HG02981 (cell line): Measurements from ENCODE around the gene SLC24A3.
"Not testable (repeated sequence)": the region's sequence is repeated elsewhere in the genome, so short reads cannot be mapped to it uniquely, and the experiment has no call there.

Experiments
- ATAC-seq: cut with Tn5 transposase; IDR thresholded peaks from one replicate; pipeline ENCODE4 v1.9.1; 2021; ENCODE audit warnings: mild to moderate bottlenecking, moderate library complexity; ENCODE audit not compliant: unreplicated experiment

The SLC24A3 gene

DNA sequence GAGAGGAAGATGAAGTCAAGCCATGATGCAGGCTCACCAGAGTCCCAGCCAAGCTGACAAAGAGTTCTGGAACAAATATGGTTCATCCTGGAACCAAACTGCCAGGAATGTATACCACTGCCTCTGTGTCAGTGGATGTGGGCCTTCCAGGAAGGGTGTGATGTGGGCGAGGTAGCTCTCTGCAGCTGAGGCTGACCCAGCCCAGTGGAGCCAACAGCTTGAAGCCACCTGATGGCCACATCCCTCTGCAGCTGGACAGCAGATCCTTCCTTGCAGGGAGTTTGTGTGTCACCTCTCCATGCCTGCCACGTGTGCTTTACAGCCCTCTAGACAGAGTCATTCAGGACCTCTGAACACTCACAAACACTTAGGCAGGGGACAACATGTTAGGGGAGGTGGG lies 403.6 kb downstream of the SLC24A3 start:
- ATAC-seq, result no peak

DNA sequence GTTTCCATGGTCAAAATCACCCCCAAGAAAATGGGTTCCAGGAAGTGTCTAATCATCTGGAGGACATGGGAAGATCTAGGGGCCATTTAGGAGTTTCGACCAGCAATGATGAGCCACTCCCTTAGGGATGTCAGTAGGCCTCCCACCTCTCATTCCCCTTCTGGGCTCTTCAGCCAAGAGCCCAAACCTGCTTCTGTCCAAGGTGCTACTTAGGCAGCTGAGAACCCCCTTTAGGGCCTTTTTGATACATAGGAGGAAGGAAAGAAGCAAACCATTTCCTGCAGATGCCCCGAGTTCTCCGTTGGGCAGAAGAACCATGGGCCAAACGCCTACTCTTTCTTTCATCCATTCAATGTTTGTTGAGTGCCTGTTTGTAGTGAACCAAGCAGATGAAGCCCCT lies 404.2 kb downstream of the SLC24A3 start:
- no peak for ATAC-seq

DNA sequence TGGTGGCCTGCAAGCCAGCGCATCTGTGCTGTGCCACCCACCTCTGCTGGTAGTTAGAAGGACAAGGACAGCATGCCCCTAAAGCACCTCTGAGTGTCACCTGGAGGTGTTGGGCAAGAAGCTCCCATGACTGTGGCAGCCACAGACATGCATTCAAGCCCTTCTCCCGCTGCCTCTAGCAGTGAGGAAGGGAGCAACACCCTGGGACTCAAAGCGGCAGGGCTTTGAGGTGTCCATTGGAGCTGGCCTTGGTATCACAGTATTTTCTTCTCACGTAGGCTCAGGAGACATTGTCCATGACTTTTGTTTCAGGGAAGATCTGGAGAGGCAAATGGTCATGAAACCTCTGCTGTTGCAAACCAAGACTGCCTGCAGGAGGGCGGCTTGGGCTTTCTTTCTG lies 404.8 kb downstream of the SLC24A3 start:
- no peak for ATAC-seq

DNA sequence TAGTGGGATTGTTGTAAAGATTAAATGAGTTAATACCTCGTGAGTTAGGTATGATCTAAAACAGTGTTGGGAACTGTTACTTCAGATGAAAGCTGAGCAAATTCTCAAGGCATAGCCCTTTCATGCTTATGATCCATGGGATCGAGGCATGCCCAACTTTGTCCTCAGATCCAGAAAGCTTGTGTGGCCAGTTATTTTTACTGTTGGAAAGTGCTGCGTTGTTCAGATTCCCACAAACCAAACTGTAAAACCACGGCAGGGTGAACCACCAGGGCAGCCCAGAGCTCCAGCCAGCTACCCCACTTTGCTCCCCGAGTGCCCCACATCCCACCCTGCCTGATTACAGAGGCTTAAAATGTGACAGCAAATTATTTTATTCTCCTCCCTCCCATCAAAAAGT lies 406.3 kb downstream of the SLC24A3 start:
- no peak for ATAC-seq

DNA sequence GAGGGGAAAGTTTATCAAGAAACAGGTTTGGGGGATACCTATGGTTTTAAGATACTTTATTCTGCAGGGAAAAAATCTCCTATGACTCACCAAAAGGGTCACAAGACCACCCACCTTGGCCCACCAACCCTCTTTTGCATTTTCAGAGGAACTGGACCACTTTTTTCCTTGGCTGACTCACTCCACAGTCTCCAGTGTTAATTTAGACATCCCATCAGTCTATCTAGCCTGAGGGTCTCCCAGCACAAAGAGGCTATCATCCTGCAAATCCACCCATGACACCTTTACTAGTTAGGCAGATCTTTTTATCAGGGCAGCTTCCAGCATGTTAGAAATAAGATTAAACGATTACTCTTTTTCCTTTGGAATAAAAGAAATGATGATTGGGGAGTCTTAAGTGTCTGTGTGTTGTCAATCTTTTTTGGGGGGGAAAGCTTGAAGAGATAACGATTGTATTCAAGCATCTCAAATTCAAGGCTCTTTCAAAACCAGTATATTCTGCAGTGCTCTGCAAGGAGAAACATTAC lies 407.5 kb downstream of the SLC24A3 start:
- no peak for ATAC-seq

DNA sequence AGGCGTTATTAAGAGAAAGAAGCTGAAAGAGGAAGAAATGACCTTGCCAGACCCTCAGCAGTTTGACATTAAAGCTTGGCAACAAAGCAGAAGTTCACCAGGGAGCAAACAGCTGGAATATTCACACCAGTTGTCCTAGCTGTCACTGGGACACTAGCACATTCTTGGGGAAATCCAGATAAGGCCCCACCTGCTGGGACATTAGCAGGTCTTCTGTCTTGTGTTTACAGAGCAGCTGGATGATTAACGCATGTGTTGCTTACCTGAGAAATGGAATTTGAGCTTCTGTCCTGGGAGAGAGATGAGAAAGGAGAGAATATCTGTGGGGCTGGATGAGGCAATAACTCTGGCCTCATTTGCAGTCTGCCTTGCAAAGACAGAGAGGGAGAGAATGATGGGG lies 408.0 kb downstream of the SLC24A3 start:
- no peak for ATAC-seq

DNA sequence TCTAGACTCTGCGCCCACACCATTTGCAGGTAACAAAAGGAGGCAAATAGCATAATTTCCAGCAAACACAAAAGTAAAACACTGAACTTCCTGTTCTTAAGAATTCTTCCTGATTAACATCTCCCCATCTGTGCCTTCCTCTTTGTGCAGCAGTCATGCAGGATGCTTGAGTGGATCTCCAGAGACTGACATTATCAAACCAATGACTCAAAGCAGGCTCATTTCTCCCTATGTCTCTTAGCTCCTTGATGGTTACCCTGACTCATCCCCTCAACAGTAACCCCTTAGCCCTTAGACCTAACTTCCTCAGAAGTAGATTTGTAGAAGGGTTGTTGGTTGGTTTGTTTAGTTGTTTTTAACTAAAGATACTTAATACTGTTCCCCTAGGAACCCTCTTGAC lies 408.6 kb downstream of the SLC24A3 start:
- no peak for ATAC-seq

DNA sequence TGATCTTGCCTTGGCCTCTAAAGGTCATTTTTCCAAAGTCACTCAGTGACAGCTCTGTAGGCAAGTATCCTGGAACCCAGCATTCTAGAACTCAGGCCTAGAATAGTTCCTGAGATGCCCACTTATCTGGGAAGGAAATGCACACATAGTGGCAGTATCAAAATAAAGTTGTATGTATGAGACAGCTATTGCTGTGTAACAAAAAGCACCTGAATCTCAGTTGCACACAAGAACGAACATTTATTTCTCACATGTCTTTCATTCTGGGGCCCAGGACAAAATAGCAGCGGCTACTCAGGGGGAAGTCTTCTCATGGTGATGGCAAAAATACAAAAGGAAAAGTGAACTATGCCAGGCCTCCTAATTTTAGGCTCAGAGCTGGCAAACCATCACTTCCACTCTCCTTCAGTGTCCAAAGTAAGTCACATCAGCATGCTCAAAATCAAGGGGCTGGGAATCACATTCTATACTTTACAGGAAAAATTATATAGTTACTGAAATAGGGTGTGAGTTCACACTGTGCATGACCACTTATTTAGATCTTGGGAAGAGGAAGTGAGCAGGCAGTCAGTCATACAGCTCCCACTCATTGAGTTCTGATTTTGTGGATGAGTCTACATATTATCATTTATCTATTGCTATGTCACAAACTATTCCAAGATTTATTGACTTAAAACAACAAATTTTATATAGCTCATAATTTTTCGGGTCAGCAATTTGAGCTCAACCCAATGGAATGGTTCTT lies 412.0 kb downstream of the SLC24A3 start:
- no peak for ATAC-seq

DNA sequence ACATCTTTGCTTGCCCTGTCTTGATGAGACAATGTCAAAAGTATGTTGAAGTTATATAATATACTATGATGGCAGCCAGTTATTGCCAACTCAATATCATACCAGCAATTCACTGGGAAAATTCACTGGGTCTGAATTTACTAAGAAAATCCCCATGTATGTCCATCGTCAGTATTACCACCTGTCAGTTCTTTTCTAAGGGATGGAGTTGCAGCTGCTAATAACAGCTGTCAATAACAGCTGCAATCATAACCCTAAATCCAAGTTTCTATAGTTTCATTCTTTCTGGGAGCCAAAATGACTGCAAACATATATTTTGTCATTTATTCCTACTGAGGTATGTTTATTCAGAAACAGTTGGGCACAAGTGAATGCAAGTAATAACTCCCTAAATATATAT lies 413.0 kb downstream of the SLC24A3 start:
- no peak for ATAC-seq

DNA sequence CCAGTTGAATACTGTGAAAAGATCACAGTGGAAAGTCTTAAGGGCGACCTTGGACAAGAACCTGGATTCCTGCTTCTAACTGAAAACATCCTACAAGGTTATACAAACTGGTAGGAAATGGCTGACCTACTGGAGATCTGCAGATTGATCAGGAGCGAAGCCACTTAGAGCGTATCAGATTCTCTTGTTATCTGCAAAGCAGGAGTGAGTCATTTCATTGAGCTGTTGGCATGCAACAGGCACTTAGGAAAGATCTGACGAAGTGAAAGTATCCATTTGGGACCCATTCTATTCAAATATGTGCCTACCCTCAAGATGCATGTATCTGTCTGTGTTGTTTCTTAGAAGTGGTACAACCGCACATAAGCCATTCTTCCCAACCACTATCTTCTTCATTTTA lies 414.5 kb downstream of the SLC24A3 start:
- ATAC-seq, result no peak

DNA sequence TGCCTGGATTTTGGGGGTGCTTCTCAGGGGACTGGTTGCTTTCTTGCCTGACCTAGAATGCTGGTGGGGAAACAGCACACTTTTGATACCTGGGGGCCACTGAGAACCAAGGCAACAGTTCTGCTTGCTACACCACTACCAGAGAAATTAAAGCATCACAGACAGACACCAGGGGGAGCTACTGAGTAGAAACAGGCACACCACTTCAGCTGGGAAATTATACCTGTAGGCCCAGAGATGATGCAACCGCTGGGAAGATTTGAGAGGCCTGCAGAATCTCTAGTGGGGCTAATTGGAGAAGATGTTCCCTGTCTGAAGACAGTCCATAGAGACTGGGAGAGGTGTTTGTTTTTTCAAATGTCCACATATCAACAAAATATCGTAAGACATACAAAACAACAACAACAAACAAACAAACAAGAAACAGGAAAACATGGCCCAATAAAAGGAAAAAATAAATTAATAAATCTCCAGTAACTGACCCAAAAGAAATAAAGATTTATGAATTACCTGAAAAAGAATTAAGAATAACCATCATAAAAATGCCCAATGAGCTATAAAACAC lies 416.2 kb downstream of the SLC24A3 start:
- ATAC-seq, result peak; percentile 45

DNA sequence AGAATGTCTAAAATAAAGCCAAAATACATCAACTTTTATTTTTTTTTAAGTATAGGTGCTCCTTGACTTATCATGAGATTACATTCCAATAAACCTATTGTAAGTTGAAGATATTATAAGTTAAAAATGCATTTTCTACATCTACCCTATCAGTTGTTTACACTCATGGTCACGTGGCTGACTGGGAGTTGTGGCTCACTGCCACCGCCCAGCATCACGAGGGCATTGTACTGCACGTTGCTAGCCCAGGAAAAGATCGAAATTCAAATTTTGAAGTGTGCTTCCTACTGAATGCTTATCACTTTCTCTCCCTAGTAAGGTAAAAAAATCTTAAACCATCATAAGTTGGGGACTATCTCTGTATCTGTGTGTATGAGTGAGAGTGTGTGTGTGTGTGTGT lies 419.0 kb downstream of the SLC24A3 start:
- no peak for ATAC-seq

DNA sequence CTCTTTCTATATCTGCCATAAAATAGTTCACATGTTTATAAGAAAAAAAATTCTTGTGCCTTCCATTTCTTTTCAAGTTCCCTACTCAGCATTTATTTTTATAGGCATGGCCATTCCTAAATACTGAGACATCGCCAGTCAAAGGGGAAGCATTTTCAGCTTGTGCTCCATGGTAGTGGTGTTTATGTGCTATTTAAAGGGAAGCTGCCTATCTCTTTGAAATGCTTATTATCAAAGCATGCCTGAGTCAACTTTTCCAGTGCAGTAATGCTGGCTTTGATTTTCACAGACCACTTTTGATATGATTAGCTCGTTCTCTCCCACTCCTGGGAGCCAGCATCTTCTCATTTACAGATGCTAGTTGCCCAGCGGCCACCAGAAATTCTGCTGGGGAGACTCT lies 421.5 kb downstream of the SLC24A3 start:
- no peak for ATAC-seq

DNA sequence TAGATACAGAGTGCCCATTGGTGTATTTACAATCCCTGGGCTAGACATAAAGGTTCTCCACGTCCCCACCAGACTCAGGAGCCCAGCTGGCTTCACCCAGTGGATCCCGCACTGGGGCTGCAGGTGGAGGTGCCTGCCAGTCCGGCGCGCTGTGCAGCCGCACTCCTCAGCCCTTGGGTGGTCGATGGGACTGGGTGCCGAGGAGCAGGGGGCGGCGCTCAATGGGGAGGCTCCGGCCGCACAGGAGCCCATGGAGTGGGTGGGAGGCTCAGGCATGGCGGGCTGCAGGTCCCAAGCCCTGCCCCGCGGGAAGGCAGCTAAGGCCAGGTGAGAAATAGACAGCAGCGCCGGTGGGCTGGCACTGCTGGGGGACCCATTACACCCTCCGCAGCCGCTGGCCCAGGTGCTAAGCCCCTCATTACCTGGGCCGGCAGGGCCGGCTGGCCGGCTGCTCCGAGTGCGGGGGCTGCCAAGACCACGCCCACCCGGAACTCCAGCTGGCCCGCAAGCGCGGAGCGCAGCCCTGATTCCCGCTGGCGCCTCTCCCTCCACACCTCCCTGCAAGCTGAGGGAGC lies 427.1 kb downstream of the SLC24A3 start:
- ATAC-seq, result not testable (repeated sequence)

DNA sequence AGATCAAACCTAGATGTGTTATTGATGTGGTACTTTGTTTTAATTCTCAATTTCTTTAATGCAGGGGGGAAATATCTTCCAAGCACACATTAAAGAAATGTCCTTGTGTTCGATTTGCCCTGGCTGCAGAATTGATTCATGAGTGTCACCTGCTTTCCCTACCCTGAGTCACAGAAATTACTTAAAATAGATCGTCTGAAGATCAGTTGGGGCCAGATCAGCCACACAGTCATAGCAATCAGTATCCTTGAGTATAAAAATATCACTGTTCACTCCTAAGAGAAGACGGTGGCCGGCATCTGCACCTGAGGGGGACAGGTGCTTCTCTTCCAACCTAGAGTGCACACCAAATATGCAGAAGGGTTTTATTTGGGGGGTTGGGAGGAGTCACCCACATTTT lies 430.4 kb downstream of the SLC24A3 start:
- ATAC-seq, result no peak

DNA sequence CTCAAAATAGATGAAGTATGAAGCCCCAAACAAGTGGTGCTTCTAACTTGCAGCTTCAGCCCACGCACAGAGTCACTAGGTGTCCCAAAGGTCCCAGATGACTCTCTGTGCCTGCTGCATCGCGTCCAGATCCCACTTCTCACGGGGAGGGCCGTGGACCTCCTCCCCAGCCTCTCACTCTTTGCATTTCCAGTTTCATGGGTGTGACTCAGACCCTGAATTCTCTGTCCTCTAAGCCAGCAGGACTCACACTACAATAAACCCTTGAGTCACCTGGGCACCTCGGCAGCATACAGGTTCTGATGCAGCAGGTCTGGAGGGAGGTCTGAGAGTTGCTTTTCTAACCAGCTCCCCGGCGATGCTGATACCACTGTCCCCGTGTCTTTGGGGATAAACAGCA lies 431.6 kb downstream of the SLC24A3 start:
- no peak for ATAC-seq

DNA sequence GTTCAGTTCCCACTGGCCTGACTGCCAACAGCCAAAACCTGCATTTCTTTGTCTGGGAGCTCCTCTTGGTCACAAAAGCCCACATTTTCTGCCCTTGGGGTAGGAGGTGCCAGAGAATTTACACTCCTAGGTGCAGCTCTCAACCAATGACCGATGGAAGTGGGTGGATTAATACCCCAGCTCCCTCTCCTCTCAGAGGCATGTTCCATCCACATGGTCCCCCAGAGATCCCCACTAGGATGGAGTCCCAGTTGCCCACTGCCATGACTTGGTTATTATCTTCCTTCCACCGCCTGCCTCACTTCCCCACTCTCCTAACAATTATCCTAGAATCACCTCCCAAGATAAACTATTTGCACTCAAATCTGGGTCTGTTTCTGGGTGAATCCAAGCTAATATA lies 434.5 kb downstream of the SLC24A3 start:
- ATAC-seq, result no peak

DNA sequence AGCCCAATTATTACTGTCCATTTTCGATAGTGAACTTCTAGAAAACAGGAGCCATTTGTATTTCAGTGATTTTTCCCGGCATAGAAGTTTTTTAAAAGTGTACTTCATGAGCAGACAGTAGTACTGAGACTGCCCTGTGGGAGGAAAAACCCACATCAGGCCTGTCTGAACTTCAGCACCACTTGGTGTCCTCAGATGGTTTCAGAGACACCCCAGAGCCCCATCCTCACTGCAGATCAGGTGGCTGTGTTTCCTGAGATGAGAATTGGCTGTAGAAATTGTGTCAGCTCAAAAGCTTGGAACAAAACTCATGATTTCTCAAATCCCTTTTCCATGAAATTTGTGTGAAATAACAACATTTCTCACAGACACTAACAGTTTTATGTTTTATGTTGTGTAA lies 435.6 kb downstream of the SLC24A3 start:
- no peak for ATAC-seq

DNA sequence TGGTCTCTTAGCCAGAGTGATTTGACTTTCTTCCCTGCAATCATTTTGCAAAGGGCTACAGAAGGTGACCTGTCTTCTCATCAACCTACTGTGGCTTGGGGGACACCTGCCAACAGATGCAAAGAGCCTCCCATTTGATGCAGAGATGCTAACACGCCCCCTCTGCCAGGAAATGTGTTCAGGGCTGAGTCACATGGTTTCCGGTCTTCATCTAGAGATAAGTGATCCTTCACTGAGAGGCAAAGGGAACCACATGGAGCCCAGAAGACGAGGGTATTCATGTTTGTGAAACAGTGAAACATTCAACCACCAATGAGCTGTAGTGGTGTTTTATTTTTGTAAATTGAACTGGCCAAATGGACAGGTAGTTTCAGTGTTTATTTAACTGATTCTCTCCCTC lies 436.6 kb downstream of the SLC24A3 start:
- no peak for ATAC-seq

DNA sequence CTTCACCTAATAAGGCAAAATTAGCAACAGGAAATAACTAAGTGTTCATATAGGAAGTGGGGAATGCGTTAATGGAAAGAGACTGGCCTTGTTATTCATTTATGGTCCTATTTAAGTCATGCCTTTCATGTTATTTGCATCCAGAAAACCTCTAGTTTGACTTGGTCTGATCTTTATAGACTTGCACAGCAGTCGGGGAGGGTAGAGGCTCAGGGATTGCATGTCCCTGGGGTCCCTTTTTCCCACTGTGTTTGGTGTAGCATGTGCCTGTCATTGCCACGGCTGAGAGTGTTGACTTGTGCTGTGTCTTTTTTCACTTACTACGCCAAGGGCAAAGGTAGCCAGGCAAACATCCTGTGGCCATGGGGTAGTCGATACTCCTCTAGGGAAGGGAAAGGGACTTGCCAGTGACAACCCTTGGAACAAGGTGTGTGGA lies 440.2 kb downstream of the SLC24A3 start:
- ATAC-seq, result peak; percentile 56

DNA sequence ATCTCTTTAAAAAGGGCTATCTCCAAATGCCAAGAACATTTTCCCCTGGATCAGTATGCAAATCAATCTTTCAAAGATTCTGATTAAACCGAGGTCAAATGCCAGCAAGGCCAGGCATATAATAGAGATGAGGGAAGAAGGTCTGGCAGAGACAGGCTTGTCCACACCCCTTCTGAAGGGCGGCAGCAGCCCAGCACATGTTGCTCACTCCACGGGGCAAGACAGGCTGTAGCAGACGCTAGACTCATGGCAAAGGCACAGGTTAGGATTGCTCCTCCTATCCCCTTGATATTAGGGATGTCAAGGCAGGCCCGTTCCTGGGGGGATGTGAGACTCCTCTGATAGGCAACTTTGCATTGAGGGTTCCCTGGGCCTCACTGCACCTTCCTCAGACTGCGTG lies 440.9 kb downstream of the SLC24A3 start:
- ATAC-seq, result no peak

DNA sequence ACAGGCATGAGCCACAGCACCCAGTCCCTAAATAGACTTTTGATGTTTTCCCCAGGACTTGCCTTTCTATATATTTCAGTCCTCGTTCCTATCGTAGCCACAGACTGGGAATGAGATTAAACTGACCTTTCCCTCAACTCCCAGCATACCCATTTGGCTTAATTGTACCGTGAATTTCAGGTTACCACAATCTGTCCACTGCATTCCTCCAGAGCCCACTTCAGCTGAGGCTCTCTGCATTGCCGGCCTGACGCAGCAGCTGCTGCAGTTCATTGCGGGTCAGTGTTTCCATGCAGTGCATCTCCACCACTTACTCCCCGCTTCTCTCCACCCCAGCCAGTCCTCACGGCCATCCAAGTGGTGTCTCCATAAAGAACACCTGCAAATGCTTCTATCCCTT lies 442.5 kb downstream of the SLC24A3 start:
- no peak for ATAC-seq
